IPS-18a (cell line): ENCODE results near the gene CCDC141.

Experiments
- H3K27ac ChIP-seq: one replicate; pipeline ENCODE4 v1.5.1; 2013; ENCODE audit warnings: low read length
- H3K27me3 ChIP-seq: one replicate; pipeline ENCODE4 v1.6.1; 2013; ENCODE audit warnings: mild to moderate bottlenecking, low read length; ENCODE audit not compliant: control insufficient read depth, insufficient read depth
- H3K36me3 ChIP-seq: one replicate; pipeline ENCODE4 v1.6.1; 2013; ENCODE audit warnings: low read depth, low read length; ENCODE audit not compliant: control insufficient read depth
- H3K4me1 ChIP-seq: one replicate; pipeline ENCODE4 v1.6.1; 2013; ENCODE audit warnings: low read depth, low read length; ENCODE audit not compliant: control insufficient read depth
- H3K4me3 ChIP-seq: one replicate; pipeline ENCODE4 v1.5.1; 2013; ENCODE audit warnings: low read length
- H3K9ac ChIP-seq: one replicate; pipeline ENCODE4 v1.6.1; 2013; ENCODE audit warnings: mild to moderate bottlenecking, low read length, moderate library complexity
- H3K9me3 ChIP-seq: one replicate; pipeline ENCODE4 v1.6.1; 2013; ENCODE audit warnings: low read depth, low read length; ENCODE audit not compliant: control insufficient read depth

The CCDC141 gene

DNA sequence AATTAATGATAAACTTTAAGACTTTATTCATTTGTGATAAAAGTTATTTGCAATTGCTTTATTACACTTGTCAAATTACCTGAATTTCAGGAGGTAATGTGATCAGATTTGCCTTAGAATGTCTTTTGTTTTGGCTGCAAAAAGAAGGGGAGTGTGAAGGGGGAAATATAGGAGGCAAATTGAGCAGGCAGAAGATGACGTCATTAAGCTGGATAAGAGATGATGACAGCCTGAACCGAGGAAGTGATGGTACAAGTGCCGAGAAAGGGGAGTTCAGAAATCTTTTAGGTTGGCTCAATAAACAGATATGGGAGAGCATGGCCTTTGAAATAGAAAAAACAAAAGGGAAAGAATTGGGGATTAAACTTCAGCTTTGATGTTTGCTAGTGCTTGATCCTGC lies 169.7 kb downstream of the CCDC141 start:
- no peaks in the 10 kb centered on the region for H3K27me3 ChIP-seq
- peaks cover 3% of the 10 kb centered on the region for H3K4me1 ChIP-seq
- H3K9me3 ChIP-seq: no peaks in the 10 kb centered on the region
- no peak overlapping the region for H3K4me3 ChIP-seq
- H3K27ac ChIP-seq: no peak overlapping the region
- no peak overlapping the region for H3K9ac ChIP-seq
- H3K36me3 ChIP-seq: no peaks in the 10 kb centered on the region

GRCh38 chr2:178877874-178878273 lies 172.1 kb downstream of the CCDC141 start:
- no peaks in the 10 kb centered on the region for H3K27me3 ChIP-seq
- no peak overlapping the region for H3K27ac ChIP-seq
- no peaks in the 10 kb centered on the region for H3K9me3 ChIP-seq
- no peaks in the 10 kb centered on the region for H3K36me3 ChIP-seq
- H3K9ac ChIP-seq: no peak overlapping the region
- no peak overlapping the region for H3K4me3 ChIP-seq
- no peaks in the 10 kb centered on the region for H3K4me1 ChIP-seq

- H3K4me1 ChIP-seq: no peaks in the 10 kb centered on the region
- H3K4me3 ChIP-seq: no peak overlapping the region
- H3K9me3 ChIP-seq: no peaks in the 10 kb centered on the region
- no peak overlapping the region for H3K27ac ChIP-seq
- no peaks in the 10 kb centered on the region for H3K36me3 ChIP-seq
- H3K9ac ChIP-seq: no peak overlapping the region
- no peaks in the 10 kb centered on the region for H3K27me3 ChIP-seq
Observed at GRCh38 chr2:178874529-178875240, 175.3 kb downstream of the CCDC141 start.

DNA sequence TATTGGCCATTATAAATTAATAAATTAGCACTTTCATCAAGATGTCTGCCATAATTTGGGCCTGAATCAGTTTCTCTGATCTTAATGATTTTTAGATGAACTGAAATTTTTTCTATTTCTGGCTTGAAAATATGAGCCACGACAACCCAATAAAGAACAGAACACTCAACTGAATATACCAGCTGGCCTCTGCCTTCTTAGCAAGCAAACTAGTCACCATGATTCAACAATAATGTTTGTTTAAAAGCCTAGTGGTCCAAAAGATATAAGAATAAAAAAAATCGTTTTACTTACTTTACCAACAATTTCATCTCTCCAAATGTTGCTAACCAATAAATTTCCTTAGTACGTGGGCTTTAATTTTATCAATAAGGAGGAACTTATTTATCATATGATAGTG lies 176.0 kb downstream of the CCDC141 start:
- Histone ChIP-seq H3K9me3 (no peaks in the 10 kb centered on the region), H3K27ac (no peak overlapping the region), H3K4me1 (no peaks in the 10 kb centered on the region), H3K27me3 (no peaks in the 10 kb centered on the region), H3K4me3 (no peak overlapping the region), H3K9ac (no peak overlapping the region), H3K36me3 (no peaks in the 10 kb centered on the region)

DNA sequence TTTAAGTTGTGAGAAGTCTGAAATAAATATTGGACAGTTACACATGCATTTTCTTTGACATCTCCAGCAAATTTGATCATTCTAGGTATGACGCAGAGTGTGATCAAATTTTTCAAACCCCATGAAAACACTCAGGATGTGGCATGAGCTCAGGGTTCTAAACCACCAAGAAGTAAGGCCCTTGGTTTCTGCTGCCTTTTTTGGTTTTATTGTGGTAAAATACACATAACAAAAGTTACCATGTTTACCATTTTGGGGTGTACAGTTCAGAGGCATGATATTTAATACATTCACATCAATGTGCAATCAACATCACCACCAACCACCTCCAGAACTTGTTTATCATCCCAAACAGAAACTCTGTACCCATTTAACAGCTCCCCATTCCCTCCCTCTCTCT lies 178.4 kb downstream of the CCDC141 start:
- Histone ChIP-seq H3K4me1 (no peaks in the 10 kb centered on the region), H3K27me3 (no peaks in the 10 kb centered on the region), H3K36me3 (no peaks in the 10 kb centered on the region), H3K9me3 (no peaks in the 10 kb centered on the region), H3K9ac (no peak overlapping the region), H3K4me3 (no peak overlapping the region), H3K27ac (no peak overlapping the region)

DNA sequence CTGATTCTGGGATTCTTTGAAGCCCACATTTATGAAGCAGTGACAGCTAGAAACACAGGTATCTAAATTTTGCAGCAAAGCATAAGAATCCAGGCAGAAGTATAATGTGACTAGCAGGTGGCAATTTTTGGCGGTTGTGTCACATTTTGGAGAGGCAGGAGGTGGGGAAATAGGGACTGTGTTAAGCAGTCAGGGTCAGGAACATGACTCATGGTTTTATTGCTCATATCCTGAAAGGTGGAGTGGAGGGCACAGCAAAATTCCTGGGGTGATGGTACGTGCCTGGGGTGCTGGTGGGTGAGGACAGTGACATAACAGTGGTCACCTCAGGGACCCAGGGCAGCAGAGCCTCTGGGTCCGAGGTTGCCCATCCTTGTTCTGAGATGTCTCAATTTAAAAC lies 179.2 kb downstream of the CCDC141 start:
- Histone ChIP-seq H3K4me1 (no peaks in the 10 kb centered on the region), H3K27me3 (no peaks in the 10 kb centered on the region), H3K9me3 (no peaks in the 10 kb centered on the region), H3K9ac (no peak overlapping the region), H3K36me3 (no peaks in the 10 kb centered on the region), H3K27ac (no peak overlapping the region), H3K4me3 (no peak overlapping the region)

GRCh38 chr2:178865999-178866398 lies 183.9 kb downstream of the CCDC141 start:
- Histone ChIP-seq H3K4me3 (no peak overlapping the region), H3K27ac (no peak overlapping the region), H3K36me3 (no peaks in the 10 kb centered on the region), H3K9ac (no peak overlapping the region), H3K9me3 (no peaks in the 10 kb centered on the region), H3K4me1 (peaks cover 17% of the 10 kb centered on the region), H3K27me3 (no peaks in the 10 kb centered on the region)

GRCh38 chr2:178865146-178865936 lies 184.6 kb downstream of the CCDC141 start:
- Histone ChIP-seq H3K36me3 (no peaks in the 10 kb centered on the region), H3K4me1 (peaks cover 17% of the 10 kb centered on the region), H3K4me3 (no peak overlapping the region), H3K9ac (no peak overlapping the region), H3K27me3 (no peaks in the 10 kb centered on the region), H3K27ac (no peak overlapping the region), H3K9me3 (no peaks in the 10 kb centered on the region)

DNA sequence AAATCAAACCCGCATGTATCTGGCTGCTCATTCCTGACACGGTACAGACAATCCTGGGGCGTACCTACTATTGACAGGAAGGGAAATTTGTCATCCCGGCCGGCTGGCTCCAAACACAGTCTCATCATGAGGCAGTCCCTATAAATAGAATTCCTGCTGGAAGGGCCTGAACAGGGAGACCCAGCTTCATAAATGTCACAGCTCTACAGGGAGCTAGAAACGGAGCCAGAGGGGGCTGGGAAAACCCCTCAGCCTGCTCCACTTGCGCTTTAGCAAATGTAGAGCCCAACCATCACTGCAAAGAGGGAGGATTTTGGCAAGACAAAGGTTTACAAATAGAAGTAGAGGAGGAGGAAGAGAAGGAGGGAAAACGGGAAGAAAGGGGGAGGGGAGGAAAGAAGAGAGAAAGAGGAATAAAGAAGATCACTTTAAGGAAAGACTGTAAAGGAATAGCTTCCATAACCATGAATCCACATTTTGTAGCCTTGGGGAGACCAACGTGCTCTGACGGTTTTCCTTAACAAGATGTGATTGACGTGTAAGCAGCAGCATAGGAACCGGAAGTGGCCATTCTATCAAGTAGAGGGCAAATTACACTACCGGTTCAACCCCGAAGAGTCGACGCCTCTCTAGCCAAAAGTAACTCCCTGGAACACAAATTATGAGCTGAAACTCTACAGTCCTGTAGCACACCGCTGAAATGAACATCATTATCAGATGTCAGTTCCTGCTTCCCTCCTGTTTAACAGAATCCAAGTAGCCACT lies 185.9 kb downstream of the CCDC141 start:
- no peaks in the 10 kb centered on the region for H3K27me3 ChIP-seq
- no peak overlapping the region for H3K27ac ChIP-seq
- no peaks in the 10 kb centered on the region for H3K9me3 ChIP-seq
- H3K4me1 ChIP-seq: peaks cover 17% of the 10 kb centered on the region
- no peak overlapping the region for H3K9ac ChIP-seq
- H3K4me3 ChIP-seq: no peak overlapping the region
- H3K36me3 ChIP-seq: no peaks in the 10 kb centered on the region

- Histone ChIP-seq H3K27ac (no peak overlapping the region), H3K27me3 (no peaks in the 10 kb centered on the region), H3K4me1 (peaks cover 17% of the 10 kb centered on the region), H3K9me3 (no peaks in the 10 kb centered on the region), H3K36me3 (no peaks in the 10 kb centered on the region), H3K9ac (no peak overlapping the region), H3K4me3 (no peak overlapping the region)
Observed at GRCh38 chr2:178863130-178863855, 186.6 kb downstream of the CCDC141 start.

- Histone ChIP-seq H3K9me3 (no peaks in the 10 kb centered on the region), H3K4me3 (no peak overlapping the region), H3K4me1 (peaks cover 17% of the 10 kb centered on the region), H3K9ac (no peak overlapping the region), H3K27me3 (no peaks in the 10 kb centered on the region), H3K36me3 (no peaks in the 10 kb centered on the region), H3K27ac (no peak overlapping the region)
Observed at GRCh38 chr2:178860551-178860950, 189.4 kb downstream of the CCDC141 start.
